GM23338 (cell line): Measurements from ENCODE around the gene AMZ1. TPM values are rescaled to one million over a fixed set of nuclear protein-coding genes. Genes with fewer than 3 reads are reported as not detected.

ENCODE experiments used
- ATAC-seq: fragments of 200-7000 bp; cut with Tn5 transposase; 3 replicates; pipeline ENCODE4 v1.9.1; 2020
- DNase-seq: peaks from one replicate; pipeline ENCODE4 v3.0.0-alpha.2; 2015; ENCODE audit warnings: low spot score
- H2AFZ ChIP-seq: fragments of 200-600 bp; sonication (generic); 2 replicates; pipeline ENCODE4 v1.8.0; 2016; ENCODE audit warnings: antibody characterized with exemption, mild to moderate bottlenecking, moderate library complexity
- H3F3A ChIP-seq: fragments of 200-600 bp; sonication (generic); replicated peaks from 2 replicates; pipeline ENCODE4 v1.8.0; 2017; ENCODE audit warnings: antibody characterized with exemption, mixed run types, low read depth
- H3K27ac ChIP-seq: fragments of 200-600 bp; sonication (generic); 2 replicates; pipeline ENCODE4 v1.6.1; 2016; ENCODE audit warnings: low read depth
- H3K27me3 ChIP-seq: fragments of 200-600 bp; sonication (generic); 2 replicates; pipeline ENCODE4 v1.8.0; 2016; ENCODE audit warnings: mild to moderate bottlenecking, mixed run types, moderate library complexity; ENCODE audit not compliant: insufficient read depth
- H3K36me3 ChIP-seq: fragments of 200-600 bp; sonication (generic); 2 replicates; pipeline ENCODE4 v1.8.0; 2016; ENCODE audit warnings: mild to moderate bottlenecking; ENCODE audit not compliant: insufficient read depth
- H3K4me1 ChIP-seq: fragments of 200-600 bp; sonication (generic); 2 replicates; pipeline ENCODE4 v1.8.0; 2016; ENCODE audit warnings: mild to moderate bottlenecking, moderate library complexity; ENCODE audit not compliant: insufficient read depth
- H3K4me2 ChIP-seq: fragments of 200-600 bp; sonication (generic); 2 replicates; pipeline ENCODE4 v1.7.1; 2017; ENCODE audit warnings: mixed run types
- H3K4me3 ChIP-seq: fragments of 200-600 bp; sonication (generic); 2 replicates; pipeline ENCODE4 v1.6.1; 2016; ENCODE audit warnings: mixed run types
- H3K79me2 ChIP-seq: fragments of 200-600 bp; sonication (generic); replicated peaks from 2 replicates; pipeline ENCODE4 v1.8.0; 2017; ENCODE audit warnings: mild to moderate bottlenecking; ENCODE audit not compliant: insufficient read depth
- H3K9me2 ChIP-seq: fragments of 200-600 bp; sonication (generic); 2 replicates; pipeline ENCODE4 v1.8.0; 2017; ENCODE audit not compliant: insufficient read depth
- H4K20me1 ChIP-seq: fragments of 200-600 bp; sonication (generic); replicated peaks from 2 replicates; pipeline ENCODE4 v1.8.0; 2017; ENCODE audit warnings: mild to moderate bottlenecking; ENCODE audit not compliant: insufficient read depth
- H3K27ac Mint-ChIP-seq: 2 replicates; pipeline ENCODE4 v1.8.0; 2020; ENCODE audit warnings: inconsistent platforms, mild to moderate bottlenecking, moderate library complexity, mixed read lengths
- H3K27me3 Mint-ChIP-seq: 3 replicates; pipeline ENCODE4 v1.8.0; 2022; ENCODE audit warnings: low read depth, mild to moderate bottlenecking, moderate library complexity, mixed read lengths, inconsistent platforms; ENCODE audit not compliant: insufficient read depth, poor library complexity
- H3K36me3 Mint-ChIP-seq: 3 replicates; pipeline ENCODE4 v1.8.0; 2021; ENCODE audit warnings: low read depth, mild to moderate bottlenecking, inconsistent platforms, moderate library complexity, mixed read lengths
- H3K4me1 Mint-ChIP-seq: 3 replicates; pipeline ENCODE4 v1.8.0; 2020; ENCODE audit warnings: mild to moderate bottlenecking, inconsistent platforms, mixed read lengths
- H3K4me3 Mint-ChIP-seq: 3 replicates; pipeline ENCODE4 v1.8.0; 2021; ENCODE audit warnings: moderate library complexity, mild to moderate bottlenecking, inconsistent platforms, mixed read lengths
- H3K9me3 Mint-ChIP-seq: 3 replicates; pipeline ENCODE4 v1.8.0; 2020; ENCODE audit warnings: moderate library complexity, mild to moderate bottlenecking, inconsistent platforms, mixed read lengths
- CREB1 ChIP-seq: fragments of 250-450 bp; sonication (Bioruptor Pico); IDR thresholded peaks from 2 replicates; pipeline ENCODE4 v1.5.0; 2020; ENCODE audit warnings: low read depth, mild to moderate bottlenecking, moderate library complexity
- ETS1 ChIP-seq: IDR thresholded peaks from 2 replicates; pipeline ENCODE4 v1.6.1; 2016; ENCODE audit warnings: antibody characterized with exemption
- EZH2 ChIP-seq: fragments of 200-600 bp; sonication (generic); IDR thresholded peaks from one replicate; pipeline ENCODE4 v1.8.0; 2017; ENCODE audit warnings: antibody characterized with exemption, mild to moderate bottlenecking, low read depth; ENCODE audit not compliant: unreplicated experiment
- EZH2phosphoT487 ChIP-seq: fragments of 200-600 bp; sonication (generic); IDR thresholded peaks from one replicate; pipeline ENCODE4 v1.8.1; 2018; ENCODE audit warnings: antibody characterized with exemption; ENCODE audit not compliant: unreplicated experiment
- JUNB ChIP-seq: IDR thresholded peaks from one replicate; pipeline ENCODE4 v1.6.1; 2016; ENCODE audit warnings: antibody characterized with exemption; ENCODE audit not compliant: unreplicated experiment
- NANOG ChIP-seq: IDR thresholded peaks from 2 replicates; pipeline ENCODE4 v1.6.1; 2016; ENCODE audit warnings: antibody characterized with exemption, borderline replicate concordance
- POLR2AphosphoS5 ChIP-seq: IDR thresholded peaks from 2 replicates; pipeline ENCODE4 v1.6.1; 2016; ENCODE audit warnings: antibody characterized with exemption, low read depth
- STAT1 ChIP-seq: IDR thresholded peaks from one replicate; pipeline ENCODE4 v1.6.1; 2016; ENCODE audit warnings: antibody characterized with exemption; ENCODE audit not compliant: unreplicated experiment
- ZNF114 ChIP-seq: fragments of 250-450 bp; sonication (Bioruptor Pico); IDR thresholded peaks from 2 replicates; pipeline ENCODE4 v1.5.0; 2020; ENCODE audit warnings: mild to moderate bottlenecking, moderate library complexity
- ZNF331 ChIP-seq: fragments of 250-450 bp; sonication (Bioruptor Pico); IDR thresholded peaks from 2 replicates; pipeline ENCODE4 v1.5.0; 2020; ENCODE audit warnings: low read depth, mild to moderate bottlenecking, moderate library complexity
- polyA plus RNA-seq: library from polyadenylated mRNA; unstranded; fragments of >200 nt; fragmentation: Nextera tagmentation; extraction: Ambion mirVana; gene quantifications from 2 replicates; pipeline ENCODE4 v1.2.1, GENCODE V29; 2016
- total RNA-seq: library from RNA; depleted of rRNA; stranded (reverse); fragments of >200 nt; shearing (Covaris generic); gene quantifications from 2 replicates; pipeline ENCODE4 v1.2.3, GENCODE V29; 2014
- TF ChIP-seq, protein P1 (sequence below), 2 experiments: fragments of 200-600 bp in 1 of 2; sonication (generic) in 1 of 2; conservative IDR thresholded peaks; 2 replicates each; pipeline versions ENCODE4 v1.5.1 to v1.6.1; 2016 to 2017; ENCODE audit warnings: antibody characterized with exemption in 2 of 2, low read depth in 2 of 2, mild to moderate bottlenecking in 2 of 2, moderate library complexity in 1 of 2
- TF ChIP-seq, protein P2 (sequence below): IDR thresholded peaks from one replicate; pipeline ENCODE4 v1.6.1; 2018; ENCODE audit warnings: antibody characterized with exemption; ENCODE audit not compliant: unreplicated experiment

The AMZ1 gene
- total and polyA plus RNA-seq, 2 experiments from 2014 or later = 0.73 to 4.5 TPM

GRCh38 chr7:2710901-2711551, 23.0 kb downstream of the AMZ1 start (continued):
- TF ChIP-seq, protein P1, sequence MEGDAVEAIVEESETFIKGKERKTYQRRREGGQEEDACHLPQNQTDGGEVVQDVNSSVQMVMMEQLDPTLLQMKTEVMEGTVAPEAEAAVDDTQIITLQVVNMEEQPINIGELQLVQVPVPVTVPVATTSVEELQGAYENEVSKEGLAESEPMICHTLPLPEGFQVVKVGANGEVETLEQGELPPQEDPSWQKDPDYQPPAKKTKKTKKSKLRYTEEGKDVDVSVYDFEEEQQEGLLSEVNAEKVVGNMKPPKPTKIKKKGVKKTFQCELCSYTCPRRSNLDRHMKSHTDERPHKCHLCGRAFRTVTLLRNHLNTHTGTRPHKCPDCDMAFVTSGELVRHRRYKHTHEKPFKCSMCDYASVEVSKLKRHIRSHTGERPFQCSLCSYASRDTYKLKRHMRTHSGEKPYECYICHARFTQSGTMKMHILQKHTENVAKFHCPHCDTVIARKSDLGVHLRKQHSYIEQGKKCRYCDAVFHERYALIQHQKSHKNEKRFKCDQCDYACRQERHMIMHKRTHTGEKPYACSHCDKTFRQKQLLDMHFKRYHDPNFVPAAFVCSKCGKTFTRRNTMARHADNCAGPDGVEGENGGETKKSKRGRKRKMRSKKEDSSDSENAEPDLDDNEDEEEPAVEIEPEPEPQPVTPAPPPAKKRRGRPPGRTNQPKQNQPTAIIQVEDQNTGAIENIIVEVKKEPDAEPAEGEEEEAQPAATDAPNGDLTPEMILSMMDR (conservative IDR thresholded peaks at IDR 0.05; ENCODE audit: low read depth in 2 of 2) = no peak
- no peak for TF ChIP-seq ETS1
- TF ChIP-seq JUNB = no peak
- TF ChIP-seq CREB1 (CRISPR knock-in tag) = no peak
- TF ChIP-seq, protein P2, sequence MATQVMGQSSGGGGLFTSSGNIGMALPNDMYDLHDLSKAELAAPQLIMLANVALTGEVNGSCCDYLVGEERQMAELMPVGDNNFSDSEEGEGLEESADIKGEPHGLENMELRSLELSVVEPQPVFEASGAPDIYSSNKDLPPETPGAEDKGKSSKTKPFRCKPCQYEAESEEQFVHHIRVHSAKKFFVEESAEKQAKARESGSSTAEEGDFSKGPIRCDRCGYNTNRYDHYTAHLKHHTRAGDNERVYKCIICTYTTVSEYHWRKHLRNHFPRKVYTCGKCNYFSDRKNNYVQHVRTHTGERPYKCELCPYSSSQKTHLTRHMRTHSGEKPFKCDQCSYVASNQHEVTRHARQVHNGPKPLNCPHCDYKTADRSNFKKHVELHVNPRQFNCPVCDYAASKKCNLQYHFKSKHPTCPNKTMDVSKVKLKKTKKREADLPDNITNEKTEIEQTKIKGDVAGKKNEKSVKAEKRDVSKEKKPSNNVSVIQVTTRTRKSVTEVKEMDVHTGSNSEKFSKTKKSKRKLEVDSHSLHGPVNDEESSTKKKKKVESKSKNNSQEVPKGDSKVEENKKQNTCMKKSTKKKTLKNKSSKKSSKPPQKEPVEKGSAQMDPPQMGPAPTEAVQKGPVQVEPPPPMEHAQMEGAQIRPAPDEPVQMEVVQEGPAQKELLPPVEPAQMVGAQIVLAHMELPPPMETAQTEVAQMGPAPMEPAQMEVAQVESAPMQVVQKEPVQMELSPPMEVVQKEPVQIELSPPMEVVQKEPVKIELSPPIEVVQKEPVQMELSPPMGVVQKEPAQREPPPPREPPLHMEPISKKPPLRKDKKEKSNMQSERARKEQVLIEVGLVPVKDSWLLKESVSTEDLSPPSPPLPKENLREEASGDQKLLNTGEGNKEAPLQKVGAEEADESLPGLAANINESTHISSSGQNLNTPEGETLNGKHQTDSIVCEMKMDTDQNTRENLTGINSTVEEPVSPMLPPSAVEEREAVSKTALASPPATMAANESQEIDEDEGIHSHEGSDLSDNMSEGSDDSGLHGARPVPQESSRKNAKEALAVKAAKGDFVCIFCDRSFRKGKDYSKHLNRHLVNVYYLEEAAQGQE = no peak
- TF ChIP-seq EZH2phosphoT487 = no peak
- no peak for TF ChIP-seq NANOG

- Mint-ChIP-seq H3K36me3 (peaks cover 26% of the 10 kb centered on the region), H3K4me1 (peaks cover 18% of the 10 kb centered on the region), H3K27ac (no peak overlapping the region), H3K27me3 (peaks cover 19% of the 10 kb centered on the region), H3K4me3 (no peak overlapping the region), H3K9me3 (no peaks in the 10 kb centered on the region)
- H2AFZ ChIP-seq = no peak overlapping the region
- no peak overlapping the region for H3K4me3 ChIP-seq
- no peaks in the 10 kb centered on the region for H3K27me3 ChIP-seq
- H3K79me2 ChIP-seq = no peaks in the 10 kb centered on the region
- no peak overlapping the region for H3K4me2 ChIP-seq
- no peaks in the 10 kb centered on the region for H3K9me2 ChIP-seq
- DNase-seq (no peak), ATAC-seq (no peak)
- H4K20me1 ChIP-seq = no peaks in the 10 kb centered on the region; the same call in 1 of the 2 replicates
- no peaks in the 10 kb centered on the region for H3F3A ChIP-seq
- no peaks in the 10 kb centered on the region for H3K4me1 ChIP-seq
- no peak overlapping the region for H3K27ac ChIP-seq
- no peaks in the 10 kb centered on the region for H3K36me3 ChIP-seq
- TF ChIP-seq EZH2 = no peak
- no peak for TF ChIP-seq CREB1 (CRISPR knock-in tag)
- TF ChIP-seq, protein P2 = no peak
- TF ChIP-seq ZNF114 = no peak
- no peak for TF ChIP-seq ETS1
- TF ChIP-seq POLR2AphosphoS5 = no peak
- no peak for TF ChIP-seq JUNB
- TF ChIP-seq STAT1 = no peak
- TF ChIP-seq ZNF331 (CRISPR knock-in tag) = no peak
Observed at GRCh38 chr7:2711895-2712675, 24.1 kb downstream of the AMZ1 start.
